AG04450 (cell line): Measurements from ENCODE around the gene CFAP46. TPM values are rescaled to one million over a fixed set of nuclear protein-coding genes. Genes with fewer than 3 reads are reported as not detected.

ENCODE experiments used
- CTCF ChIA-PET: fragments of 300-600, 350-600 bp; formaldehyde crosslinking; extraction: SDS; loops from one replicate; lab custom pipeline; 2022; ENCODE audit warnings: antibody characterized with exemption, inconsistent platforms; lab: Charles Lee
- POLR2A ChIA-PET: fragments of 350-600 bp; formaldehyde crosslinking; extraction: SDS; loops from one replicate; lab custom pipeline; 2021; ENCODE audit warnings: antibody characterized with exemption, inconsistent platforms; lab: Yijun Ruan, JAX
- DNase-seq: peaks from one replicate; pipeline ENCODE4 v3.0.0-alpha.2; 2011; ENCODE audit warnings: low read depth, low spot score
- H3K27ac ChIP-seq: one replicate; pipeline ENCODE4 v1.5.1; 2012; ENCODE audit warnings: low read depth, low read length, control low read depth
- H3K27me3 ChIP-seq: one replicate; pipeline ENCODE4 v1.6.0; 2012; ENCODE audit warnings: low read length; ENCODE audit not compliant: control insufficient read depth, insufficient read depth
- H3K4me3 ChIP-seq: 2 replicates; pipeline ENCODE4 v1.5.1; 2011; ENCODE audit warnings: mild to moderate bottlenecking, low read depth, low read length, control low read depth
- H3K9me3 ChIP-seq: 2 replicates; pipeline ENCODE4 v1.5.1; 2012; ENCODE audit warnings: low read length; ENCODE audit not compliant: control insufficient read depth, insufficient read depth
- CTCF ChIP-seq: IDR thresholded peaks from 2 replicates; pipeline ENCODE4 v1.5.1; 2011; ENCODE audit warnings: low read depth, low read length, control low read depth, inconsistent platforms
- polyA plus RNA-seq: library from polyadenylated mRNA; depleted of rRNA; stranded (reverse); fragments of >200 nt; gene quantifications from 2 replicates; pipeline ENCODE4 v1.2.3, GENCODE V29; 2011

Gene CFAP46
- polyA plus RNA-seq, 1 experiment: 2.7 TPM

DNA sequence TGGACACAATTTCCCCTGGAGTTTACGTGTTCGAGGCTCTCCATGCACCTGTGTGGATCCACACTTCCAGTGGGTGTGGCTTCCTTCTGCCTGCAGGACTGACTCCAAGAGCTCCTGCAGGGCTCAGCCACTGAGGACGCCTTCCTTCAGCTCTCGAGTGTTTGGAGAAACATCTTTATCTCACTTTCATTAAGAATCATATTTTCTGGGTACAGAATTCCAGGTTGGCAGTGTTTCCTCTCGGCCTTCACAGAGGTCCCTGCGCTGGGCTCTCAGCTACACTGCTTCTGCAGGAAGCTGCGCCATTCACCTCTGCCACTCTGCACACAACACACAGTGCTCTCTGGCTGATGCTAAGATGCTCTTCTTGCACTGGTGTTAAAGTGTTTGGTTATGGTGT lies 86.5 kb downstream of the CFAP46 start:
- no peak overlapping the region for H3K27ac ChIP-seq
- DNase-seq: no peak
- no peak for TF ChIP-seq CTCF
- H3K9me3 ChIP-seq: peaks cover 8% of the 10 kb centered on the region; the same call in 1 of the 2 replicates
- ChIA-PET POLR2A (no interaction called here), CTCF (no interaction called here)
- peaks cover 3% of the 10 kb centered on the region for H3K27me3 ChIP-seq
- no peak overlapping the region for H3K4me3 ChIP-seq

DNA sequence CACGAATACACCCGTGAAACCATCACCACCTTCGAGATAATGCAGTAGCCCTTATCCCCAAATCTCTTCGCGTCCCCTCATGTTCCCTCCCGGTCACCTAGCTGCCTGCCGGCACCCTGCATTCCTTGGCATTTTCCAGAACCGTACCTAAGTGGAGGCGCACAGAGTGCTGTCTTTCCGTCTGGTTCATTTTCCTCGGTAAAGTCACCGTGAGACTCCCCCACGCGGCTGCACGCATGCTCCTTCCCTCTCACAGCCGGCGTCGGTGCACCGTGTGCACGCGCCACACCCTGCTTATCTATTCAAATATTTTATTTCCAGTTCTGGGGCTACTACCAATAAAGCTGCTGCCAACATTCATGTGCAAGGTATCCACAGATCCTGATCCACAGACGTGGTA lies 90.9 kb downstream of the CFAP46 start:
- no peak overlapping the region for H3K27ac ChIP-seq
- POLR2A ChIA-PET: no interaction called here
- H3K9me3 ChIP-seq: peaks cover 4% of the 10 kb centered on the region; the same call in 1 of the 2 replicates
- peaks cover 23% of the 10 kb centered on the region for H3K27me3 ChIP-seq
- no peak for TF ChIP-seq CTCF
- CTCF ChIA-PET: no interaction called here
- DNase-seq: no peak
- H3K4me3 ChIP-seq: no peak overlapping the region

- H3K4me3 ChIP-seq: no peak overlapping the region
- ChIA-PET POLR2A (no interaction called here), CTCF (interaction anchor here (1.0 kb wide), 1 partner anchor 196 kb away, joined by 3 read pairs; no protein-coding TSS in a partner anchor)
- no peak for DNase-seq
- peaks cover 23% of the 10 kb centered on the region for H3K27me3 ChIP-seq
- no peak for TF ChIP-seq CTCF
- H3K27ac ChIP-seq: no peak overlapping the region
- H3K9me3 ChIP-seq: peaks cover 4% of the 10 kb centered on the region; the same call in 1 of the 2 replicates
These were observed 91.5 kb downstream of the CFAP46 start for GRCh38 chr10:132850896-132851295.

DNA sequence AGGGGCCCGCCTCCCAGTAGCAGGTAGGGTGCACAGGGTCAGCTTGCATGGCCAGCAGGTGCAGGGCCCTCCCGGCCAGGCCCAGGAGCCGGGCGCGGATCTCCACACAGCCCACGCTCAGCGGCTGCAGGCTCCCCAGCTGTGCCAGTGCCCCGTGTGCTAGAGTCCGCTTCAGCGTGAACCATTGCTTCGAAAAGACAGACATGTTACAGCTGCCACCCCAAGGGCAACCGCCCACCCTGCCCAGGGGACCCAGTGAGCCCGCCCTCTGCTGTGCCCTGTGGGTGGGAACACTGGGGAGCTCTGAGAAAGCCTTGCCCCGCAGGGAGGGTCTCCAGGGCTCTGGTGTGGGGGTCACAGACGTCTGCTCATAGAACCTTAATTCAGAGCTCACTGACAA lies 92.1 kb downstream of the CFAP46 start:
- ChIA-PET CTCF (interaction anchor here (1.0 kb wide), 1 partner anchor 196 kb away, joined by 3 read pairs; no protein-coding TSS in a partner anchor), POLR2A (no interaction called here)
- no peak overlapping the region for H3K27ac ChIP-seq
- no peak for DNase-seq
- no peak for TF ChIP-seq CTCF
- peaks cover 4% of the 10 kb centered on the region; the same call in 1 of the 2 replicates for H3K9me3 ChIP-seq
- no peak overlapping the region for H3K4me3 ChIP-seq
- H3K27me3 ChIP-seq: peaks cover 23% of the 10 kb centered on the region

GRCh38 chr10:132849546-132850031 lies 92.8 kb downstream of the CFAP46 start:
- POLR2A ChIA-PET: no interaction called here
- Histone ChIP-seq H3K27me3 (peaks cover 20% of the 10 kb centered on the region), H3K9me3 (peaks cover 7% of the 10 kb centered on the region; the same call in 1 of the 2 replicates), H3K4me3 (no peak overlapping the region), H3K27ac (no peak overlapping the region)
- no peak for DNase-seq
- TF ChIP-seq CTCF: no peak
- CTCF ChIA-PET: no interaction called here
